Stimulated activated CD4-positive, alpha-beta T cell treated with anti-CD3 and anti-CD28 coated beads, Interleukin-15, amount 100 ng/mL, for 1 hour (primary cell): ENCODE results near the gene SPIN4.
A peak's percentile ranks its signal among the peaks of the same experiment; 100 is the strongest.
"Not testable (repeated sequence)": the region's sequence is repeated elsewhere in the genome, so short reads cannot be mapped to it uniquely, and the experiment has no call there.

ENCODE experiments used
- DNase-seq, 2 donors: peaks; one replicate each; pipeline ENCODE4 v3.0.0-alpha.2; 2020; ENCODE audit warnings: low read depth in 1 of 2, low spot score in 1 of 2

Gene SPIN4

DNA sequence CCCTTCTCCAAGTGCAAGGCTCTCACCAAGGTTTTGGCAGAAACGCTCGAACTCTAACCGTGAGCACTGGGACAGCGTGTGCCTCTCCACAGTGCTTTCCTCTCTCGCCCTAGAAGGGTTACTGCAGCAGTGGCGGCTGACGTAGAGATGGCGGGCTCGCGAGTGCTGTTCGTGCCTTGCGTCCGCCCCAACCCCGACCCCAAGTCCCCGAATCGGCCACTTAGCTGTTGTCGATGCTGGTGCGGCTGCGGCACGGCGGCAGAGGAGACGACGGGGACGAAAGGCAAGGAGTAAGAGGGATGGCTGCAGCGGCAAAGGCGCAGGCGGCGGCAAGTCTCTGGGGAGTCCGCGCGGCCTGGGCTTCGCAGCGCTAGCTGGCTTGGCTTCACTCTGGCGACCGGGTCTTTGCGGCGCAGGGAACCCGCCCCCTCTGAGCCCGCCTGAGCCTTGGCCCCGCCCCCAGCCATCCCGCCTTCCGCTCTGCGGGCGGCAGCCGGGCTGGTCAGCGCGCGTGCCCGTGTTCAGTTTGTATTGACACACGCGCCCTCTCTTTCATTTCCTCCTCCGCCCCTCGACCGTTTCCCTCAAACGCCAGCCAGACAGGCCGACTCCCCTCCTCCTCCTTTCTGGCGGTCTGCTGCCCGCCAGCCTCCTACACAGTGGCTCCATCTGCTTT, at the start of gene SPIN4:
TSS of gene SPIN4 (minus strand) at position 392 of the 676 bp plus-strand sequence. CDS start 513 bp downstream, outside the sequence.
- peak; percentile 14 to 35 for DNase-seq

DNA sequence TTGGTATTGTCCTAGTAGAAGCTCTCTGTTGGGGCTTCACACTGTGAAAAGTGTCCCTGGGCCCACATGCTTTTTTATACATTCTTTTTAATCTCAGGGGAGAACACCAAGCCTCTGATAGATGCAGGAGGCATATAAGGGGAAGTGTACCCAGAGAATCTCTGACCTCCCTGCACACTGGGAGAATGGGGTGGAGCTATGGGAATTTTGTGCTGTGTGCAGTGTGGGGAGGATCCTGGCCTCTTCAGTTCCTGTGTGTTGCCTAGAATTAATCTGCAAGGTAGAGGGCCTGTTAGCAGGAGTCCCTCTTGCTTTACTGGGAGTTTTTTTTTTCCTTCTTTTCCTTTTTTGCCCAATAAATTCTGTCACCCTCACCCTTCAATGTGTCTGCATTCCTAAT, 49.2 kb upstream of the SPIN4 start:
- no peak for DNase-seq

DNA sequence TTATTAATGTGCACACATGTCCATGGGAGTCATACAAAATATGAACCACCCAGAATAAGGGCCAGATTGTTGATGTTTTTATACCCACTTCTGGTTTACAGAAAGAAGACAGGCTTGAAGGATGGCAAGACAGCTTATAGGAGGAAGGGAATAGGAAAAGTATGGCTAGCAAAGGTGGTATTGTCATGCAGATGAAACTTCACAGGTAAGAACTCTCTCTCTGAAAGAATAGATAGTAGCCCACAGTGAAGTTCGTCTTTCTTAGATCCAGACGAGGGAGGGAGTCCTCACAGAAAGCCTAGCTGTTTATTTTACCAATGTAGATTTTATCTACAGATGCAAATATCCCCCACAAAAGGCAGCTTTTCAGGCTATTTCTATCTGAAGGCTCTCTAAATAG, 43.7 kb upstream of the SPIN4 start:
- DNase-seq = no peak

DNA sequence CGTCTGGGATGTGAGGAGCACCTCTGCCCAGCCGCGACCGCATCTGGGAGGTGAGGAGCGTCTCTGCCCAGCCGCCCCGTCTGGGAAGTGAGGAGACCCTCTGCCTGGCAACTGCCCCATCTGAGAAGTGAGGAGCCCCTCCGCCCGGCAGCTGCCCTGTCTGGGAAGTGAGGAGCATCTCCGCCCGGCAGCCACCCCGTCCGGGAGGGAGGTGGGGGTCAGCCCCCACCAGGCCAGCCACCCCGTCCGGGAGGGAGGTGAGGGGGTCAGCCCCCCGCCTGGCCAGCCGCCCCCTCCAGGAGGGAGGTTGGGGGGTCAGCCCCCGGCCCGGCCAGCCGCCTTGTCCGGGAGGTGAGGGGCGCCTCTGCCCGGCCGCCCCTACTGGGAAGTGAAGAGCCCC, 42.0 kb upstream of the SPIN4 start:
- not testable (repeated sequence) for DNase-seq

DNA sequence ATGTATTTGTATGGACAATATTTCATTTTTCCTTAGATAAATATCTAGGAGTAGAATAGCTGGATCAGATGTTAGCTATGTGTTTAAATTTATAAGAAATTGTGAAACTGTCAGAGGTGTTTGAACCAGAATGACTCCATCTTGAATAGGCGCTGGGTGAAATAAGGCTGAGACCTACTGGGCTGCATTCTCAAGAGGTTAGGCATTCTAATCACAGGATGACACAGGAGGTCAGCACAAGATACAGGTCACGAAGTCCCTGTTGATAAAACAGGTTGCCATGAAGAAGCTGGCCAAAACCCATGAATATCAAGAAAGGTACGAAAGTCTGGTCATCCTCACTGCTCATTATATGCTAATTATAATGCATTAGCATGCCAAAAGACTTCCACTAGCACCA, 36.3 kb upstream of the SPIN4 start:
- DNase-seq = no peak

DNA sequence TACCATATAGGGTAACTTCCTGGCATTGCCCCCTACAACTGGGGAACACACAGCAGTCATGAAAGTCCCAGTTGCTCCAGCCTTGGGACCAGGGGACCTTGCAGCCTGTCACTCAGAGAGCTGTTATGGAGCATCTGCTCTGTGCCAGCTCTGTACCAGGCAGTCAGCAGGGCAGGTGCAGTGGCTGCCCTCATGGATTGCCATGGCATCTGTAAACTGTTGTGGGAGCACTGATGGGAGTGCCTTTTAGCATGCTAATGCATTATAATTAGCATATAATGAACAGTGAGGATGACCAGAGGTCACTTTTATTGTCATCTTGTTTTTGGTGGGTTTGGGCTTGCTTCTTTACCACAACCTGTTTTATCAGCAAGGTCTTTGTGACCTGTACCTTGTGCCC, 33.1 kb upstream of the SPIN4 start:
- DNase-seq = not testable (repeated sequence)

DNA sequence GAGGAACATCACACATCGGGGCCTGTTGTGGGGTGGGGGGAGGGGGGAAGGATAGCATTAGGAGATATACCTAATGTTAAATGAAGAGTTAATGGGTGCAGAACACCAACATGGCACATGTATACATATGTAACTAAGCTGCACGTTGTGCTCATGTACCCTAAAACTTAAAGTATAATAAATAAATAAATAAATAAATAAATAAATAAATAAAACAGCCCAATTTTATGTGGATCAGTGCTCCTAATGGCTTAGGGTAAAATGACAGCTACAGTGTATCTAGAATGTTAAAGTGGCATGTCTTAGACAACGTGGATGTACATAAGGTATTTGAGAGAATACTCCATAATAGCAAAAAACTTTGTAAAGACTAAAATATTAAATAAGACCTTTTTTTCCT, 21.9 kb upstream of the SPIN4 start:
- DNase-seq = not testable (repeated sequence)

DNA sequence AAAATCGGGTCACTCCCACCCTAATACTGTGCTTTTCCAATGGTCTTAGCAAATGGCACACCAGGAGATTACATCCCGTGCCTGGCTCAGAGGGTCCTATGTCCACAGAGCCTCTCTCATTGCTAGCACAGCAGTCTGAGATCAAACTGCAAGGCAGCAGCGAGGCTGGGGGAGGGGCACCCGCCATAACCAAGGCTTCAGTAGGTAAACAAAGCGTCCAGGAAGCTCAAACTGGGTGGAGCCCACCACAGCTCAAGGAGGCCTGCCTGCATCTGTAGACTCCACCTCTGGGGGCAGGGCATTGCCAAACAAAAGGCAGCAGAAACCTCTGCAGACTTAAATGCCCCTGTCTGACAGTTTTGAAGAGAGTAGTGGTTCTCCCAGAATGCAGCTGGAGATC, 16.6 kb upstream of the SPIN4 start:
- DNase-seq = not testable (repeated sequence)

DNA sequence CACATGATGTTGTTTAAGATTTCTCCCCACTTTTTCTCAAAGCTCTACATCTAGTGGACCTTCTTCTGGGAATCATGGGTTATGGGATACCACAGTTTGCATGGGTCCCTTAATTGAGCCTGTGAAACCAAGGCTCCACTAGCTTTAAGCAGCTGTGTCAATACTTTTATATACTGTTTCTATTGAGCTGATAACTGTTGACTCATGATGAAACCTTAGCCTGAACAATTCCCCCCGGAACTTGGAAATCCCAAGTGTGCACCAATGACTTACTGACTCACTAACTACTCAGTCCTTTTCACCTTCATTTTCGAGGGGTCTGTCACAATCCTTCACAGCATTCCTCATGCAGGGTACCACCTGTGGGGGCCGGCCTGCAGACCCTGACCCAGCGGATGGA, 12.7 kb upstream of the SPIN4 start:
- no peak for DNase-seq

DNA sequence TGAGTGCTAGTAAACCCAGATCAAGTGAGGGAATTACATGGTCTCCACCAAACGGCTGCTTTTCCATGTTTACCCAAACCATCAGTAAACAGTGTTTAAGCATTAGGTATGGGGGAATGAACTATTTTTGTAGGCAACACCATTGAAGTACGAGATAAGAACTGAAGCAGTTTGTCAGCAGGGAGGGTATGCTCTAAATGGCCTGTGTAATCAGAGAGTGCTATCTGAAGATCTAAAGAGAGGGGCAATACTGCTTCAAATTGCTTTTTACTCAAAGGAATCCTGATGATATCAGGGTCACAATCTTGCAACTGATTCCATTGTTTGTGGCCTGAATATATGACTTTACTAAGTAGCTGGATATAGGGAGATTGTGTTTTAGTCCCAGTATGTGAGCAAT, 10.4 kb upstream of the SPIN4 start:
- DNase-seq = no peak

DNA sequence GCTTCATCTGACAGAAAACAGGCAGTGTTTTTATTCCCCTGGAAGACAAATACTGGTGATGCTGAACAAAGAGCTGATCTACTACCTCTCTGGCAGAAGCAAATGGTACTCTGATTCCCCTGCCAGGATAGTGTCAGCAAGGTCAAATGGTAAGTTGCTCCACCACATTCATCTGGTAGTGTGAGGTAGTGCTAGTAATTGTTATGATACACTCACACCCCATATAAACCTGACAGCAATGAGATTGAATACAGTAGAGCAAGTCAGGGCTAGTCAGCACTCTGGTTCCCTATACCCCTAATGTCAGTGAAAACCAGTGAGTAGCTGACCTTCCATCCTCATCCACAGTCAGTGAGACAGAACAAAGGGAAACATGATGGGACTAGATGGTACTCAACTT, 3.4 kb upstream of the SPIN4 start:
- no peak for DNase-seq

DNA sequence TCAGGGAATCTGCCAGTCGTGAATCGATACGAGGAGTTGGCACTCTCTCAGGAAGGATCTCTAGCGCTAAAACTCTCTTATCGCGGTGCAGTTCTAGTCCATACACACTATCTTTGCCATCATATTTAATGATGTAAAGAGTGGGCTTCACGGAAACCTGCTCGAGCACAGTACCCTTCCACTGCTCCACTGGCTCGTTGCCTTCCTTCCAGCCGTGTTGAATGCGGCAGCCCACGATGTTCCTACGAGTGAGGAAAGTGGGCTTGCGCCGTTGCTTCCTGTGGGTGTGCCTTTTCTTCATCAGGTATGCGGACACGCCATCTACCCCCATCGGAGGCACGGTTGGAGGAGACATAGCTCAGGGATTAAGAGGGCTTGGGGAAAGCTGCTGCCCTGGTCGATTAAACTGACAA, 661 bp downstream of the SPIN4 start:
- DNase-seq = no peak

DNA sequence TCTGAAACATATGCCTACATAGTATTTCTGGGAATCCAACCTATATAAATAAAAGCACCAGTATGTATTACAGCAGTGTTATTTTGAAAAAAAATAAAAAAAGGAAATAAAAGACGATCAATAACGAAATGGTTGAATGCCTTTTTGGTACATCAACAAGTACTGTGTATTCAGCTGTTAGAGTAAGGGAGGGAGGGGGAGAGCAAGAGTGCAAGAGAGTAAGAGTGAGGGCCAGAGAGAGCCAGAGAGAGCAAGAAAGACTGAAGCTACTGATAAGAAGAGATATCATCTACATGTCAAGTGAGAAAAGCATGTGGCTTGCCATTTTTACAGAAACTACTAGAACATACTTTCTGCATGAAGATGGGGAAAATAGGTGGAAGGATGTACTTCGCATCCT, 1.8 kb downstream of the SPIN4 start:
- DNase-seq = no peak

DNA sequence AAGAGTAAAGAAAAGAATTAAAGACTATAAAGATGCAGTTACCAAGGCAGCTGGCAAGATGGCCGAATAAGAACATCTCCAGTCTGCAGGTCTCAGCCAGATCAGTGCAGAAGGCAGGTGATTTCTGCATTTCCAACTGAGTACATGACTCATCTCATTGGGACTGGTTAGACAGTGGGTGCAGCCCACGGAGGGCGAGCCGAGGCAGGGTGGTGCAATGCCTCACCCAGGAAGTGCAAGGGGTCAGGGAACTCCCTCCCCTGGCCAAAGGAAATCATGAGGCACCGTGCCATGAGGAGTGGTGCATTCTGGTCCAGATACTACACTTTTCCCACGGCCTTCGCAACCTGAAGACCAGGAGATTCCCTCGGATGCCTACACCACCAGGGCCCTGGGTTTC, 20.5 kb downstream of the SPIN4 start:
- no peak for DNase-seq

DNA sequence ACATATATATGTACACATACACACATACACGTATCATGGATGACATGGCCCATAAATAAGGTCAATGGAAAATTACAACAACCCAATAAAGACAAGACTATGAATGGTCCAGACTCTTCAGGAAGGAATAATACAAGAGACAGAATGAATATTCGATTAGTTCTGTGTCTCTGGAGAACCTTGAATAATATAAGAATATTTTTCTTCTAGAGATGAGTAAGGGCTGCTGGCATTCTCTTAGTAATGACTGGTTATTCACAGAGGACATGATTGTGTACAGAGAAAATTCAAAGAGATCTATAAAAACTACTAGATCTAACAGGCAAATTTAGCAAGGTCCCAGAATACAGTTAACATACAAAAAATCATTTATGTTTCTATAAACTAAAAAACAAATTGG, 23.3 kb downstream of the SPIN4 start:
- DNase-seq = no peak

DNA sequence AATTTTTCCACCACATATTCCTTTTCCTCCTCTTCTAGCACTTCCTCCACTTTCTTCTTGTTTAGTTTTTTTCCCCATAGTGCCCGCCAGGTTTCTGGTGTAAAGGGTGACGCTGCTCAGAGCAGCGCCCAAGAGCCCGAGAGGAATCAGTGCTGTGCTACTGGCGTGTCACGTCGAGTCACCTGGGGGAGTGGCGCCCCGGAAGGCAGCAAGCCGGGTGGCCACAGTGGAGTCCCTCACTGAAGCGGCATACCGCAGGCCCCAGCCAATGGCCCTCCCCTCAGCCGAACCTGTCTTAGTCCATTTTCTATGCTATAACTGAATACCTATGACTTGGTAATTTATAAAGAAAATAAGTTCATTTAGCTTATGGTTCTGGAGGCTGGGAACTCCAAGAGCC, 51.5 kb downstream of the SPIN4 start:
- DNase-seq = no peak
